Ascending aorta (tissue), 2 donors: ENCODE measurements around the gene ZC3HAV1. TPM values are rescaled to one million over a fixed set of nuclear protein-coding genes. Genes with fewer than 3 reads are reported as not detected.

Experiments used
- DNase-seq, 2 donors: peaks; one replicate each; pipeline ENCODE4 v3.0.0-alpha.2; 2019; ENCODE audit warnings: low spot score in 2 of 2
- H3K27ac ChIP-seq, 2 donors: fragments of 200-600 bp; sonication (generic); one replicate each; pipeline ENCODE4 v1.5.1; 2016 to 2017; ENCODE audit warnings: mild to moderate bottlenecking in 1 of 2
- H3K27me3 ChIP-seq: fragments of 200-600 bp; sonication (generic); one replicate; pipeline ENCODE4 v1.5.1; 2017
- H3K36me3 ChIP-seq, 2 donors: fragments of 200-600 bp; sonication (generic); one replicate each; pipeline ENCODE4 v1.5.1; 2016
- H3K4me1 ChIP-seq, 2 donors: fragments of 200-600 bp; sonication (generic); one replicate each; pipeline ENCODE4 v1.5.1; 2016 to 2017; ENCODE audit warnings: mild to moderate bottlenecking in 1 of 2
- H3K4me3 ChIP-seq, 2 donors: fragments of 200-600 bp; sonication (generic); one replicate each; pipeline ENCODE4 v1.5.1; 2016 to 2017; ENCODE audit warnings: mild to moderate bottlenecking in 1 of 2
- H3K9me3 ChIP-seq, 2 donors: fragments of 200-600 bp; sonication (generic); one replicate each; pipeline ENCODE4 v1.5.1; 2016
- CTCF ChIP-seq, 3 experiments: fragments of 200-600 bp in 2 of 3; fragments of 450-650 bp in 1 of 3; sonication (generic) in 2 of 3; IDR thresholded peaks; one replicate each; pipeline ENCODE4 v1.5.1; 2016 to 2019; ENCODE audit warnings: antibody characterized with exemption in 3 of 3, mild to moderate bottlenecking in 1 of 3, moderate library complexity in 1 of 3
- intact Hi-C: fragments of 100-400 bp; cut with DNase I; formaldehyde crosslinking; loops from one replicate; pipeline ENCODE4 v1.15.1; 2023
- total RNA-seq: library from RNA; depleted of rRNA; stranded (reverse); fragments of >200 nt; gene quantifications from one replicate; pipeline ENCODE4 v1.1.0, GENCODE V29; 2016

ZC3HAV1 gene
- total RNA-seq, 1 donor from 2014 or later = 25.0 TPM

- H3K36me3 ChIP-seq = no peaks in the 10 kb centered on the region
- intact Hi-C loops = no loop called here
Measured at GRCh38 chr7:139124084-139124914, 14.8 kb upstream of the ZC3HAV1 start.

GRCh38 chr7:139119486-139119849 lies 9.9 kb upstream of the ZC3HAV1 start:
- no peaks in the 10 kb centered on the region for H3K9me3 ChIP-seq
- intact Hi-C loops = no loop called here
- no peaks in the 10 kb centered on the region for H3K36me3 ChIP-seq
- no peak for DNase-seq
- no peak for TF ChIP-seq CTCF (IDR thresholded peaks at IDR 0.05)
- H3K27ac ChIP-seq = no peak overlapping the region
- H3K4me3 ChIP-seq = no peak overlapping the region
- H3K4me1 ChIP-seq = no peaks in the 10 kb centered on the region
- no peaks in the 10 kb centered on the region for H3K27me3 ChIP-seq

More at GRCh38 chr7:139124084-139124914, 14.8 kb upstream of the ZC3HAV1 start:
- Histone ChIP-seq H3K27ac (no peak overlapping the region), H3K27me3 (no peaks in the 10 kb centered on the region), H3K9me3 (no peaks in the 10 kb centered on the region), H3K4me3 (no peak overlapping the region), H3K4me1 (no peaks in the 10 kb centered on the region)
- no peak for TF ChIP-seq CTCF (IDR thresholded peaks at IDR 0.05)
- DNase-seq = no peak

GRCh38 chr7:139118805-139119485 lies 9.4 kb upstream of the ZC3HAV1 start:
- no peak overlapping the region for H3K27ac ChIP-seq
- H3K4me1 ChIP-seq = no peaks in the 10 kb centered on the region
- intact Hi-C loops = no loop called here
- no peak for DNase-seq
- no peak for TF ChIP-seq CTCF (IDR thresholded peaks at IDR 0.05)
- no peaks in the 10 kb centered on the region for H3K36me3 ChIP-seq
- H3K27me3 ChIP-seq = no peaks in the 10 kb centered on the region
- H3K4me3 ChIP-seq = no peak overlapping the region
- no peaks in the 10 kb centered on the region for H3K9me3 ChIP-seq

- Histone ChIP-seq H3K27ac (no peak overlapping the region), H3K27me3 (no peaks in the 10 kb centered on the region), H3K36me3 (no peaks in the 10 kb centered on the region), H3K9me3 (no peaks in the 10 kb centered on the region), H3K4me3 (no peak overlapping the region), H3K4me1 (no peaks in the 10 kb centered on the region)
- intact Hi-C loops = no loop called here
- TF ChIP-seq CTCF (IDR thresholded peaks at IDR 0.05) = no peak
- no peak for DNase-seq
Measured at GRCh38 chr7:139118234-139118804, 8.8 kb upstream of the ZC3HAV1 start.

GRCh38 chr7:139117599-139118233 lies 8.2 kb upstream of the ZC3HAV1 start:
- Histone ChIP-seq H3K9me3 (no peaks in the 10 kb centered on the region), H3K4me1 (no peaks in the 10 kb centered on the region), H3K27me3 (no peaks in the 10 kb centered on the region), H3K4me3 (no peak overlapping the region), H3K27ac (no peak overlapping the region), H3K36me3 (no peaks in the 10 kb centered on the region)
- intact Hi-C loops = no loop called here
- no peak for DNase-seq
- no peak for TF ChIP-seq CTCF (IDR thresholded peaks at IDR 0.05)
